GM18867 (cell line): ENCODE data around the gene SPRN.
"Not testable (repeated sequence)": the region's sequence is repeated elsewhere in the genome, so short reads cannot be mapped to it uniquely, and the experiment has no call there.

ENCODE experiments used
- ATAC-seq: cut with Tn5 transposase; IDR thresholded peaks from one replicate; pipeline ENCODE4 v1.9.1; 2021; ENCODE audit warnings: mild to moderate bottlenecking, moderate library complexity; ENCODE audit not compliant: unreplicated experiment

Gene SPRN

GRCh38 chr10:133440633-133441285, 16.3 kb upstream of the SPRN start:
- no peak for ATAC-seq

- ATAC-seq = no peak
Measured at GRCh38 chr10:133439517-133440461, 15.4 kb upstream of the SPRN start.

GRCh38 chr10:133438711-133439273, 14.4 kb upstream of the SPRN start:
- ATAC-seq = no peak

- not testable (repeated sequence) for ATAC-seq
Measured at GRCh38 chr10:133432789-133433188, 8.4 kb upstream of the SPRN start.

GRCh38 chr10:133431888-133432613, 7.6 kb upstream of the SPRN start:
- not testable (repeated sequence) for ATAC-seq

- ATAC-seq = not testable (repeated sequence)
Measured at GRCh38 chr10:133429571-133429970, 5.1 kb upstream of the SPRN start.

- ATAC-seq = not testable (repeated sequence)
Measured at GRCh38 chr10:133424102-133424501, 323 bp downstream of the SPRN start.

- no peak for ATAC-seq
Measured at GRCh38 chr10:133422807-133423771, 1.3 kb downstream of the SPRN start.

- ATAC-seq = no peak
Measured at GRCh38 chr10:133422223-133422806, 2.1 kb downstream of the SPRN start.

- no peak for ATAC-seq
Measured at GRCh38 chr10:133421336-133422222, 2.8 kb downstream of the SPRN start.

DNA sequence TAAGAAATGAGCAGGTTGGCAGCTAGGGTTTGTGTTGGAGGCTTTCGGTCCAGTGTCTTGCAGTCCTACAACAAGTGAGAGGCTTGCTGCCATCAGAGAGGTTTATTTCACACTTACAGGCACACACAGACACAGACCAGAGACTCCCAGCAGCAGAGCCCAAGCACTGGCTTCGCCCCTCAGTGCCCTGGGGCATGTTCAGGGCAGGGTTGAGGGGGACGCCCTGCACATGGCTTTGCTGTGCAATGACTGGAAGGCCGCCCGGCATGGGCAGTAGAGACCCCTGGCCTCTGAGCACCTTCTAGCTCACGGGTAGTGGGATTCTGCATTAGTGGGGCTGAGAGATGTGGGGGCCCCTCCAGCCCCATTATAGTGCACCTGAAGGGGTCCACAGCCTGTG, 3.8 kb downstream of the SPRN start:
- no peak for ATAC-seq

DNA sequence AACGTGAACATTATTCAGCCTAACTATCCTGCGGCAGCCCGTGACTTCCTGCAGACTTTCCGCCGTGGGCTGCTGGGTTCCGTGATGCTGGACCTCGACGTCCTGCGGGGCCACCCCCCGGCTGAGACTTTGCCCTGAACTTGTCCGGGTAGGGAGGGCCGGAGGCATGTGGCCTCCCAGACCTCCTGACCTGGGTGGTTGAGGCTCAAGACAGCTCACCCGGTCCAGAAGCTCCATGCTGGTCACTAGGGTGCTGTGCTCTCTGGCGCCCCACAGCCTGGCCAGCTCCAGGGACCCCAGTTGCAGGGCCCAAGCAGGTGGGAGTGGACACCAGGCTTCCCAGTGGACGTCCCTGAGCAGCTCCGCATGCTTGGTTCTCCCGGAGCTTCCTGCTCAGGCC, 4.4 kb downstream of the SPRN start:
- ATAC-seq = no peak

DNA sequence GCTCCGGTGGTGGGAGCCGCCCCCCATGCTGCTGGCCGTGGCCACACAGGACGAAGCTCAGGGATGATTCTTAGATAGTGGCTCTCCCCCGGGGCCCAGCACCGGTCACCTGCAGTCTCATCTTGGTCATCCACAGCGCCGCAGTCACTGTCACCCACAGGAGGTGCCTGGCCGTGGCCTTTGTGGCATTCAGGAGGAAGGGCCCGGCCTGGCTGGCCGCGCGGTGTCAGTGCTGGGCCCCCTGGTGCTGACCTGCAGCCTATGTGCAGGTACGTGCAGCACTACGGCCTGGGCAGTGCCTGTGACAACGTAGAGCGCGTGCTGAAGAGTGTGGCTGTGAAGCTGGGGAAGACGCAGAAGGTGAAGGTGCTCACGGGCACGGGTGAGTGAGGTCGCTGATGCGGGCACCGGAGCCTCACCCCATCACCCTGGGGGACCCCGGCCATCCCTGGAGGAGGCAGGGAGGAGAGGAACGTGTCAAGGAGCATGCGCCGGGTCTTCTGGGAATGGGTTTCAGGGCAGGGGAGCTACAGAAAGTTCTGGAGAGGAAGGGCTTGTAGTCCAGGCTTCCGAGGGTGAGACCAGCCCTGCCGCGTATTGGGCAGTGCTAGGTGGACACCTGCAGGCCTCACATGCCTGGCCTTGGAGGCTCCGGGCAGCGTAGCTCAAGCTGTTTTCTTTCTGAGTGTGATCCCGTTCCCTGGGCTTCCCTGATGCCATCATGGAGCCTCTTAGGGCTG, 5.0 kb downstream of the SPRN start:
- ATAC-seq = no peak

DNA sequence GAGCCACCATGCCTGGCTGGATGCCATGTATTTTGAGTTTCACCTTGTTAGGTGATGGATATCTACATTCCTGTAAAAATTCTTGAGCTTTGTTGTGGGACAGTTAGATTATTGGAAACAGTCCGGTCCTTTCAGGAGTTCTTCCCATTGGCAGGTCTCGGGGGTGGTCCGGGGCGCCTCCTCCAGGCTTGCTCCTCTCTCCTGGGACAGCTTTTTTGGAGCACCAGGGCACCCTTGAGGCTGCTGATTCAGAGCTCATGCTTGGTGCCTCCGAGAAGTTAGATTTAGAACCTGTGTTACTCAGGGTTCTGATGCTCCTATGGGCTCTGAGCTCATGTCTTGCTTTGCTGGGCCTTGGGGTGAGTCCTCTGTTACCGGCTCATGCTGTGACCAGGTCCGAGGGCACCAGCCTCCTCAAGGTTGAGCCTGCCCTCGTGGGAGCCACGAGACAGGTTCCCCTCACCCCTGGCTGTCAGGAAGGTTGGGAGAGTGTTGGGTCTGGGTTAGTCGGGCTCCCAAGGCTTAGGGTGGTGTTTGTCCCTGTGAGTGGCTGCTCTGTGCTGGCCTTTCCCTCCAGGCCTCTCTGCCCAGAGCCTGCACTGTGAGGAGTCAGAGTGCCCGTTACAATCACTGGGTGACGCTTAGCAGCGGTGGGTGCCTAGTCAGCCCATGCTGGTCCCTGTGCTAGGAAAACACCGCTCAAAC, 6.0 kb downstream of the SPRN start:
- ATAC-seq = no peak

GRCh38 chr10:133415752-133416151, 8.7 kb downstream of the SPRN start:
- ATAC-seq = no peak

DNA sequence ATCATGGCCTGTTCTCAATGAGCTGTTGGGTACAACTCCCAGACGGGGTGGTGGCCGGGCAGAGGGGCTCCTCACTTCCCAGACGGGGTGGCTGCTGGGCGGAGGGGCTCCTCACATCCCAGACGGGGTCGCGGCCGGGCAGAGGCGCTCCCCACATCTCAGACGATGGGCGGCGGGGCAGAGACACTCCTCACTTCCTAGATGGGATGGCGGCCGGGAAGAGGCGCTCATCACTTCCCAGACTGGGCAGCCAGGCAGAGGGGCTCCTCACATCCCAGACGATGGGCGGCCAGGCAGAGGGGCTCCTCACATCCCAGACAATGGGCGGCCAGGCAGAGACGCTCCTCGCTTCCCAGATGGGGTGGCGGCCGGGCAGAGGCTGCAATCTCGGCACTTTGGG, 10.0 kb downstream of the SPRN start:
- ATAC-seq = not testable (repeated sequence)

DNA sequence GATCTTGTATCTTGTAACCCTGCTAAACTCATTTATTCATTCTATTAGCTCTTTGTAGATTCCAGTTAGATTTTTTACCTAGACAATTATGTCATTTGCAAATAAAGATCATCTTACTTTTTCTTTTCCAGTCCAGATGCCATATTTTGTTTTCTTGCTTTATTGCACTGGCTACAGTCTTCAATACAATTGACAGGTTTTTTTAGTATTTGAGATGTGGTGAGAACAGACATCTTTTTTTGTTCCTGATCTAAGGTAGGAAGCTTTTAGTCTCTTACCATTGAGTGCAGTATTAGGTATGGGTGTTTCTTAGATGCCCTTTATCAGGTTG, 12.1 kb downstream of the SPRN start:
- no peak for ATAC-seq
